HG02678 (cell line): ENCODE data around the gene MAN2B1.
"Not testable (repeated sequence)": the region's sequence is repeated elsewhere in the genome, so short reads cannot be mapped to it uniquely, and the experiment has no call there.

Experiments
- ATAC-seq: cut with Tn5 transposase; IDR thresholded peaks from one replicate; pipeline ENCODE4 v1.9.1; 2021; ENCODE audit warnings: mild to moderate bottlenecking, moderate library complexity; ENCODE audit not compliant: unreplicated experiment

The MAN2B1 gene

GRCh38 chr19:12664406-12665280 is 1.9 kb downstream of the MAN2B1 start:
- ATAC-seq: no peak

- ATAC-seq: no peak
Measured at GRCh38 chr19:12660980-12661379, 5.6 kb downstream of the MAN2B1 start.

- ATAC-seq: no peak
Measured at GRCh38 chr19:12657966-12658365, 8.6 kb downstream of the MAN2B1 start.

- no peak for ATAC-seq
Measured at GRCh38 chr19:12656899-12657571, 9.5 kb downstream of the MAN2B1 start.

GRCh38 chr19:12655546-12655945 is 11.0 kb downstream of the MAN2B1 start:
- ATAC-seq: no peak

- ATAC-seq: no peak
Measured at GRCh38 chr19:12652219-12652618, 14.3 kb downstream of the MAN2B1 start.

- ATAC-seq: no peak
Measured at GRCh38 chr19:12649941-12650340, 16.6 kb downstream of the MAN2B1 start.

- ATAC-seq: no peak
Measured at GRCh38 chr19:12648088-12648487, 18.5 kb downstream of the MAN2B1 start.

GRCh38 chr19:12647490-12648071 is 19.0 kb downstream of the MAN2B1 start:
- no peak for ATAC-seq

GRCh38 chr19:12647047-12647446 is 19.5 kb downstream of the MAN2B1 start:
- ATAC-seq: no peak

- ATAC-seq: no peak
Measured at GRCh38 chr19:12646551-12646950, 20.0 kb downstream of the MAN2B1 start.

- ATAC-seq: not testable (repeated sequence)
Measured at GRCh38 chr19:12643716-12644115, 22.8 kb downstream of the MAN2B1 start.

- ATAC-seq: no peak
Measured at GRCh38 chr19:12642506-12642905, 24.0 kb downstream of the MAN2B1 start.

- no peak for ATAC-seq
Measured at GRCh38 chr19:12641456-12641855, 25.1 kb downstream of the MAN2B1 start.

- no peak for ATAC-seq
Measured at GRCh38 chr19:12639901-12640613, 26.5 kb downstream of the MAN2B1 start.

GRCh38 chr19:12638611-12639182 is 27.8 kb downstream of the MAN2B1 start:
- no peak for ATAC-seq

- ATAC-seq: no peak
Measured at GRCh38 chr19:12636631-12637030, 29.9 kb downstream of the MAN2B1 start.

- no peak for ATAC-seq
Measured at GRCh38 chr19:12629215-12629614, 37.3 kb downstream of the MAN2B1 start.

- no peak for ATAC-seq
Measured at GRCh38 chr19:12628040-12629022, 38.2 kb downstream of the MAN2B1 start.

GRCh38 chr19:12626958-12627357 is 39.6 kb downstream of the MAN2B1 start:
- ATAC-seq: no peak
